ENCODE results near the gene GGPS1. TPM values are rescaled to one million over a fixed set of nuclear protein-coding genes. Genes with fewer than 3 reads are reported as not detected.

The GGPS1 gene
- total and polyA plus RNA-seq, 4 donors, result 4.8 to 13.2 (median 8.3) TPM

GRCh38 chr1:235292790-235293189 lies 35.6 kb upstream of the GGPS1 start:
- no peak overlapping the region for H3K4me3 ChIP-seq (ENCODE audit: low read depth in 1 of 3, low read length in 3 of 3)
- no peak for TF ChIP-seq RXRA (IDR thresholded peaks at IDR 0.05)
- TF ChIP-seq MAX (IDR thresholded peaks at IDR 0.05), result no peak
- H3K9me3 ChIP-seq (ENCODE audit: control insufficient read depth in 4 of 4, low read length in 3 of 4), result no peaks in the 10 kb centered on the region
- DNase-seq (ENCODE audit: low spot score), result no peak
- H3K27me3 ChIP-seq (ENCODE audit: control insufficient read depth in 4 of 4, insufficient read depth in 4 of 4, low read length in 3 of 4), result no peaks in the 10 kb centered on the region
- no peak overlapping the region for H3K27ac ChIP-seq (ENCODE audit: low read depth in 1 of 2, low read length in 2 of 2)
- H3K4me1 ChIP-seq (ENCODE audit: control insufficient read depth in 4 of 4, insufficient read depth in 4 of 4, low read length in 3 of 4), result peaks cover 3 to 12% (median 5%) of the 10 kb centered on the region in 4 donors
- WGBS, result 95% methylated on average over 4 of the region's 4 CpGs
- H3K36me3 ChIP-seq (ENCODE audit: control insufficient read depth in 4 of 4, insufficient read depth in 3 of 4, low read depth in 1 of 4, low read length in 3 of 4), result no peaks in the 10 kb centered on the region
- no peak overlapping the region for H3K9ac ChIP-seq (ENCODE audit: low read depth in 1 of 2, low read length in 2 of 2)

GRCh38 chr1:235293322-235293942 lies 34.9 kb upstream of the GGPS1 start:
- no peak overlapping the region for H3K9ac ChIP-seq (ENCODE audit: low read depth in 1 of 2, low read length in 2 of 2)
- H3K4me1 ChIP-seq (ENCODE audit: control insufficient read depth in 4 of 4, insufficient read depth in 4 of 4, low read length in 3 of 4), result peaks cover 3 to 12% (median 5%) of the 10 kb centered on the region in 4 donors
- no peak overlapping the region for H3K27ac ChIP-seq (ENCODE audit: low read depth in 1 of 2, low read length in 2 of 2)
- no peaks in the 10 kb centered on the region for H3K9me3 ChIP-seq (ENCODE audit: control insufficient read depth in 4 of 4, low read length in 3 of 4)
- H3K4me3 ChIP-seq (ENCODE audit: low read depth in 1 of 3, low read length in 3 of 3), result no peak overlapping the region
- TF ChIP-seq HNF4A (conservative IDR thresholded peaks at IDR 0.05), result no peak
- no peak for TF ChIP-seq SP1 (IDR thresholded peaks at IDR 0.05)
- TF ChIP-seq YY1 (IDR thresholded peaks at IDR 0.05), result no peak
- TF ChIP-seq, protein P1, sequence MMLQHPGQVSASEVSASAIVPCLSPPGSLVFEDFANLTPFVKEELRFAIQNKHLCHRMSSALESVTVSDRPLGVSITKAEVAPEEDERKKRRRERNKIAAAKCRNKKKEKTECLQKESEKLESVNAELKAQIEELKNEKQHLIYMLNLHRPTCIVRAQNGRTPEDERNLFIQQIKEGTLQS (IDR thresholded peaks at IDR 0.05), result no peak
- TF ChIP-seq, protein P2, sequence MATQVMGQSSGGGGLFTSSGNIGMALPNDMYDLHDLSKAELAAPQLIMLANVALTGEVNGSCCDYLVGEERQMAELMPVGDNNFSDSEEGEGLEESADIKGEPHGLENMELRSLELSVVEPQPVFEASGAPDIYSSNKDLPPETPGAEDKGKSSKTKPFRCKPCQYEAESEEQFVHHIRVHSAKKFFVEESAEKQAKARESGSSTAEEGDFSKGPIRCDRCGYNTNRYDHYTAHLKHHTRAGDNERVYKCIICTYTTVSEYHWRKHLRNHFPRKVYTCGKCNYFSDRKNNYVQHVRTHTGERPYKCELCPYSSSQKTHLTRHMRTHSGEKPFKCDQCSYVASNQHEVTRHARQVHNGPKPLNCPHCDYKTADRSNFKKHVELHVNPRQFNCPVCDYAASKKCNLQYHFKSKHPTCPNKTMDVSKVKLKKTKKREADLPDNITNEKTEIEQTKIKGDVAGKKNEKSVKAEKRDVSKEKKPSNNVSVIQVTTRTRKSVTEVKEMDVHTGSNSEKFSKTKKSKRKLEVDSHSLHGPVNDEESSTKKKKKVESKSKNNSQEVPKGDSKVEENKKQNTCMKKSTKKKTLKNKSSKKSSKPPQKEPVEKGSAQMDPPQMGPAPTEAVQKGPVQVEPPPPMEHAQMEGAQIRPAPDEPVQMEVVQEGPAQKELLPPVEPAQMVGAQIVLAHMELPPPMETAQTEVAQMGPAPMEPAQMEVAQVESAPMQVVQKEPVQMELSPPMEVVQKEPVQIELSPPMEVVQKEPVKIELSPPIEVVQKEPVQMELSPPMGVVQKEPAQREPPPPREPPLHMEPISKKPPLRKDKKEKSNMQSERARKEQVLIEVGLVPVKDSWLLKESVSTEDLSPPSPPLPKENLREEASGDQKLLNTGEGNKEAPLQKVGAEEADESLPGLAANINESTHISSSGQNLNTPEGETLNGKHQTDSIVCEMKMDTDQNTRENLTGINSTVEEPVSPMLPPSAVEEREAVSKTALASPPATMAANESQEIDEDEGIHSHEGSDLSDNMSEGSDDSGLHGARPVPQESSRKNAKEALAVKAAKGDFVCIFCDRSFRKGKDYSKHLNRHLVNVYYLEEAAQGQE (IDR thresholded peaks at IDR 0.05), result no peak
- DNase-seq (ENCODE audit: low spot score), result no peak
- no peaks in the 10 kb centered on the region for H3K27me3 ChIP-seq (ENCODE audit: control insufficient read depth in 4 of 4, insufficient read depth in 4 of 4, low read length in 3 of 4)
- no peaks in the 10 kb centered on the region for H3K36me3 ChIP-seq (ENCODE audit: control insufficient read depth in 4 of 4, insufficient read depth in 3 of 4, low read depth in 1 of 4, low read length in 3 of 4)

- 84% methylated on average over 5 of the region's 5 CpGs for WGBS
- no peak for DNase-seq (ENCODE audit: low spot score)
- no peak overlapping the region for H3K27ac ChIP-seq (ENCODE audit: low read depth in 1 of 2, low read length in 2 of 2)
These were observed 32.4 kb upstream of the GGPS1 start for GRCh38 chr1:235295902-235296350.

More at GRCh38 chr1:235295902-235296350, 32.4 kb upstream of the GGPS1 start:
- Histone ChIP-seq H3K9ac (ENCODE audit: low read depth in 1 of 2, low read length in 2 of 2) (no peak overlapping the region), H3K27me3 (ENCODE audit: control insufficient read depth in 4 of 4, insufficient read depth in 4 of 4, low read length in 3 of 4) (no peaks in the 10 kb centered on the region), H3K4me3 (ENCODE audit: low read depth in 1 of 3, low read length in 3 of 3) (no peak overlapping the region), H3K4me1 (ENCODE audit: control insufficient read depth in 4 of 4, insufficient read depth in 4 of 4, low read length in 3 of 4) (peaks cover 10 to 25% (median 15%) of the 10 kb centered on the region in 4 donors), H3K9me3 (ENCODE audit: control insufficient read depth in 4 of 4, low read length in 3 of 4) (no peaks in the 10 kb centered on the region), H3K36me3 (ENCODE audit: control insufficient read depth in 4 of 4, insufficient read depth in 3 of 4, low read depth in 1 of 4, low read length in 3 of 4) (no peaks in the 10 kb centered on the region)
- TF ChIP-seq, protein P3, sequence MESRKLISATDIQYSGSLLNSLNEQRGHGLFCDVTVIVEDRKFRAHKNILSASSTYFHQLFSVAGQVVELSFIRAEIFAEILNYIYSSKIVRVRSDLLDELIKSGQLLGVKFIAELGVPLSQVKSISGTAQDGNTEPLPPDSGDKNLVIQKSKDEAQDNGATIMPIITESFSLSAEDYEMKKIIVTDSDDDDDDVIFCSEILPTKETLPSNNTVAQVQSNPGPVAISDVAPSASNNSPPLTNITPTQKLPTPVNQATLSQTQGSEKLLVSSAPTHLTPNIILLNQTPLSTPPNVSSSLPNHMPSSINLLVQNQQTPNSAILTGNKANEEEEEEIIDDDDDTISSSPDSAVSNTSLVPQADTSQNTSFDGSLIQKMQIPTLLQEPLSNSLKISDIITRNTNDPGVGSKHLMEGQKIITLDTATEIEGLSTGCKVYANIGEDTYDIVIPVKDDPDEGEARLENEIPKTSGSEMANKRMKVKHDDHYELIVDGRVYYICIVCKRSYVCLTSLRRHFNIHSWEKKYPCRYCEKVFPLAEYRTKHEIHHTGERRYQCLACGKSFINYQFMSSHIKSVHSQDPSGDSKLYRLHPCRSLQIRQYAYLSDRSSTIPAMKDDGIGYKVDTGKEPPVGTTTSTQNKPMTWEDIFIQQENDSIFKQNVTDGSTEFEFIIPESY (IDR thresholded peaks at IDR 0.05), result no peak
- peak; percentile 43 for TF ChIP-seq FOXA2 (IDR thresholded peaks at IDR 0.05)

All from liver (tissue), 9 donors.